DMS114 treated with DMSO at 0.1 percent for 48 hours (cell line): ENCODE results near the gene PKD1L1.
"Not testable (repeated sequence)": the region's sequence is repeated elsewhere in the genome, so short reads cannot be mapped to it uniquely, and the experiment has no call there.

Experiments used
- DNase-seq: peaks from one replicate; lab custom pipeline; 2025; ENCODE audit not compliant: unreplicated experiment; lab: John Stamatoyannopoulos, UW

Gene PKD1L1

DNA sequence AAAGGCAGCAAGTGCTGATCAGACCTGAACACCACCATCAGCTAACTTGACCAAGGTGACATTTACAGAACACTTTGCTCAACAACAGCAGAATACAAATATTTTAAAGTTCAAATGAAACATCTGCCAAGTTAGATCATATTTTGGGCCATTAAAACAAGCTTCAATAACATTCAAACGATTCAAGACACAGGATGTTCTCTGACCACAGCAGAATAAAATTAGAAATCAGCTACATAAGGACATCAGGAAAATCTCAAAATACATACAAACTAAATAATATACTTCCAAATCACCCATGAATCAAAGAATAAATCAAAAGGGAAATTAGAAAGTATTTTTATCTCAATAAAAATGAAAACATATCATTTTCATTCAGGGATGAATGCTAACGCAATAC is 173.0 kb downstream of the PKD1L1 start:
- DNase-seq, result no peak

DNA sequence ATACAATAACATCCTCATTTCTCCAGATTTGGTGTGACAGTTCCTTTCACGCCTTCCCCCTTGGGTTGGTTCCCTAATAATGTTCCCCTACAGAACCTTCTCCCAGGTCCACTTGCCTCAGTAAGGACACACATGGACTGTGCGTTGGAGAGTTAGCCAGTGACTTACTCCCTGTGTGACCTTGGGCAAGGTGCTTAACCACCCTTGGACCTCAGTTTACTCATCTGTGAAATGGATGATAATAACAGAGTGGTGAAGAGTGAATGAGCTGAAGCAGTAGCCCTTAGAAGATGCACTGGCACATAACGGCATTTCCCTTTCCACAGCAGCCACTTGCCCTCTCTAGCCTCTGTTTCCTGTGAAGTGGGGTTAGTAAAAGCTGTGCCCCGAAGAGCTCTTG is 175.8 kb downstream of the PKD1L1 start:
- DNase-seq, result no peak

DNA sequence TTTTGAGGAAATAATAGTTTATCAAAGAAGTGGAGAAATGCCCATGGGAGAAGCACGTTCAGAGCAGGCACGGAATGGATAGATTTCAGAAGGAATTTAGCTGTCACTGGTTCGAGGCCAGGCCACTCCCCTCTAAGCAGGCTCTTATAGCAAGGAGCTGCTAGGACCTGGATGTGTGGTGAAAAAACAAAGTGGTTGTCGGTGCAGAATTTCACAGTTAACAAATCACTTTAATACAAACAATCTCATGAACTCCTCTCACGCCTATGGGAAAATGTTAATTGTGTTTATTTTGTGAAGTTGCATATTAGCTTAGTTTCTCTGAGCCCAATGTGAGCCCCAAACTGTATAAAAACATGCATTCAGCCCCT is 176.3 kb downstream of the PKD1L1 start:
- no peak for DNase-seq

DNA sequence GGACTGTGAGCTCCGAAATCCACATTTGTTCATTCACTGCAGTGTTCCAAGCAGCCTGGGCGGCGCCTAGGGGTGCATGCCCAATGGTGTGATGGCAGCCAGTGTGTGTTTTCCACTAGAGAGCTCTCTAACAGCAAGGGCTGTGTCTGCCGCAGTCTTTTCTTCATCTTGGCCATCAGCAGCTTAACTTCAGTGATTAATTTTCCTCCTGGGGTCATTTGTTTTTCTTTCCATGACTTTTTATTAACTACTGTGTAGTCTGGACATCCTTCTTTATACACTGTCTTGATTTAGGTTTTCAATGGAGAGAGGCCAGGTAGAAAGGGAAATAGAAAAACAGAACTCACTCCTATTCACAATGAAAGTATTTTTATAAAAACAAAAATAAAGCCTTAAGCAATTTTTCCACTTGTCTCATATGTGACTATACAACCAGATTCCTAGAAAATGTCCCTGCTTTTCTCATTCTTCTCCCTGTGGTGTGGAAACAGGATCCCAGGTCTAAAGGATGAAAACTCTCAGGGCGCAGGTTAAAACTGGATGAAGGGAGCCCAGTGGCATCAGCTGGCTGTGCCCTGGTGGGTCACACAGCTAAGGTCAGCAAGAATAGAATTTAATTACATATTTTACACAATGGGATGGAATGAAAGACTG is 176.8 kb downstream of the PKD1L1 start:
- DNase-seq, result no peak

DNA sequence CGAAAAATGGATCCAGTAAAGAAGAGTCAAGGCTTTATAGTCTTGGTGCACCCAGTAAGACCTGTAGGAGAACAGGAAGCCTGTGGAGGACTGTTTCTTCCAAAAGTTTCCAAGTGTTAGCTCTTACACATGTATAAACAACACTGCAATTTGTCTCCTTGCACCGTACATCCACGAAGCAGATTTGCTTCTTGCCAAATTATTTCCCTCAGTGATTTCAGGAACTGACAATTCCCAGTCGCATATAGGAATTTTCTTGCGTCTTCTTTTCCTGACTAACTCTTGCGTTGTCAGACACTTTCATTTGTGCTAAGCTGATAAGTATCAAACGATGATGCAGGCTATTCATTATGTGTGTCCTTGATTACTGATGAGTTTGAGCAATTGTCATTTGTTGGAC is 182.1 kb downstream of the PKD1L1 start:
- DNase-seq, result no peak

DNA sequence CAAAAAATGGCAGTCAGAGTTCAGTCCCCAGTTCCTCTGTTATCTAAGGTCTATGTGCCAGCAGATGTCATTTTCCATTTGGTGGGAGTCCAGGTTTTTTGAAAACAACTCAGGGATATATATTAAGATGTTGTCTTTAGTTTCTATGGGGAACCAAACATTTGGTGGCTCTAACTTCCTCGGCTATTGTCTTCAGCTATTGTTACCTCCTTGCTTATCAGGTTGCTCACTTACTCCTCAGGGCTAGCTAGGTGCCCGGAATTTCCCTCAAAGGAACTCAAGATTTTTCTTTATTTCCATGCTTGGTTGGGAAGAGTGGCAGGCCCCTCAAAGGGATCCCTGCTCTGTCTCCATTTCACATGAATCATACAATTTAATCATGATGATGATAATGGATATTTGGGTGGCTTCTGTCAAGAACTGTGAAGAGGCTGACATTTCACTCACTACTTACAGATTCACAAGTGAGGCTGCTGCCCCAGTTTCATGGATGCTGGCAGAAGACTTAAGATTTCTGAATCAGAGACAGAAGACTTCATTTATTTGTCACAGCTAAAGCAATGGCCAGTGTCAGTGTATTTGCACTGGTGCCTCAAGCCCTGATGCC is 182.8 kb downstream of the PKD1L1 start:
- DNase-seq, result no peak

DNA sequence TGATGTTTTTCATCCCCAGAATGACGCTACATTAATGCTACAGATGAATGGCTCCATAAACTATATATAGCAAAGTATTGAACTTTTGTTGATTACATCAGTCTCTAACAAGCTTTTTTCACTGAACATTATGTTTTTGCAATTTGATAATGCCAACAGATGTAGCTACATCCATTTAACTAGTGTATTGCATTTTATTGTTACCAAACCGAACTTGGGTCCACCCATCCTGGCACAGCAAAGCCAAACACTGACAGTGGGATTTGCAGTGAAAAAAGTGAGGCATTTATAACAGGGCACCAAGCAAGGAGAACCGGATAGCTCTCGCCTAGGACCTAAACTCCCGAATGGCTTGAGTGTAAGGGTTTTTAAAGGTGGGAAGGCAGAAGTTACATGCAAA is 183.5 kb downstream of the PKD1L1 start:
- no peak for DNase-seq

DNA sequence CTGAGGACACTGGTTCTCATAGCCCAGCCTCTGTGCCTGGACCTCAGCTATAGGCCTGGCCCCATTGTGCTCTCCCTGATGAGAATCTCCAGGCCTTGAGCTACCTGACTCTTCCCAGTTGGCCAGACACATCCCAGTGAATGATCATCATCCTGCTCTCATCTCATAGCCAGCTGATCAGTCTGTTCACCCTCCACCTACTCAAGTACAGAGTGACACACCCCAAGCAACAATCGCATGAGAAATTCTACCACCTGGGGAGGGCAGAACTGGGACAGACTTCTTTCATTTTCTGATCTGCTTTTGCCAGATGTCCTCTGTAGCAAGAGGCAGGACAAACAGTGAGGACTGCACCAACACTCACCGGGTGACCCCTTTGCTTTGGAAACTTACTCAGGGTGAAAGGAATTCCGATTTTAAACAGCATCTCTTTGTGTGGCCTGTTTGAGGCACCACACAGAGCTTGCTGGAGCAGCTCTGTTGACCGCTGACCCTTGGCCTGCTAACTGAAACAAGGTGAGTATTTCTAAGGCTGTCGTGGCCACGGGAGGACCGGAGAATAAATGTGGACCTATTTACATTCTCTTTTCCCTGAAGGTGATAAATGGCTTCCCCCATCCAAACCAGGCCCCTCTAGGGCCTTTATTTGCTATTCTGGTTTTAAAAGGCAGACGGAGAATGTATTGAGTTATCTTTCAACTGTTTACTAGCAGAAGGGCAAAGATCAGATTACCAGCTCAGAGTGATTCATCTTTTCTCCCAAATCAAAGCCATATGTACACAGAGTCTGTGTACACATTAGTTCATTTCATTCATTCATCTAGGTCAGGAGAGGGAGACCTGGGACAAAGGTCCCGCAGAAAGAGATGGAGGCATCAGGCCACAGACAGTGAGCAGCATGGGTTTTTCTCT is 184.9 kb downstream of the PKD1L1 start:
- no peak for DNase-seq

DNA sequence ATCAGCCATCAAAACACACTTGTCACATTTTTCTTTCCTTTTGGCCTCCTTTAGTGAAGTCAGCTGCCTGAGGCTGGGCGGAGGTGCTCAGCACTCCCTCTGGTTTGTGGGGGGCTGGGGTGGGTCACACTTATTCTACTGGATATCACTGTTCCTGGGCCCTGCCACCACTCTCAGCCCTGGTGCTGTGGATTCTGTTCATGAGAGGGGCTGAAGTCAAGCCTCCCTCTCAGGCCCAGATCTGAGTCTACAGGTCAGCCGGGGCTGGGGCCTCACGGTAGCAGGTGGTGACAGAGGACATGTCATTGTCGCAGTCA is 185.6 kb downstream of the PKD1L1 start:
- DNase-seq, result no peak

DNA sequence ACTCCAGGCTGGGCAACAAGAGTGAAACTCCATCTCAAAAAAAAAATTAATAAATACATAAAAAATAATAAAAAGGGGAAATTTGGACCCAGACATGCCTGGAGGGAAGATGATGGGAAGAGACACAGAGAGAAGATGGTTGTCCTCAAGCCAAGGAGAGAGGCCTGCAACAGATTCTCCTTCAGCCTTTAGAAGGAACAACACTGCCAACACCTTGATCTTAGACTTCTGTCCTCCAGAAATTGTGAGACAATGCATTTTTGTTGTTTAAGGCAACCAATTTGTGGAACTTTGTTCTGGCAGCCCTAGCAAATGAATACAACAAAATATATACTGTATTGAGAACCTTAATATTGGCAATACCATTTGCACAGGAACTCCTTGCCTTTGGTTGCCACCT is 186.1 kb downstream of the PKD1L1 start:
- no peak for DNase-seq

DNA sequence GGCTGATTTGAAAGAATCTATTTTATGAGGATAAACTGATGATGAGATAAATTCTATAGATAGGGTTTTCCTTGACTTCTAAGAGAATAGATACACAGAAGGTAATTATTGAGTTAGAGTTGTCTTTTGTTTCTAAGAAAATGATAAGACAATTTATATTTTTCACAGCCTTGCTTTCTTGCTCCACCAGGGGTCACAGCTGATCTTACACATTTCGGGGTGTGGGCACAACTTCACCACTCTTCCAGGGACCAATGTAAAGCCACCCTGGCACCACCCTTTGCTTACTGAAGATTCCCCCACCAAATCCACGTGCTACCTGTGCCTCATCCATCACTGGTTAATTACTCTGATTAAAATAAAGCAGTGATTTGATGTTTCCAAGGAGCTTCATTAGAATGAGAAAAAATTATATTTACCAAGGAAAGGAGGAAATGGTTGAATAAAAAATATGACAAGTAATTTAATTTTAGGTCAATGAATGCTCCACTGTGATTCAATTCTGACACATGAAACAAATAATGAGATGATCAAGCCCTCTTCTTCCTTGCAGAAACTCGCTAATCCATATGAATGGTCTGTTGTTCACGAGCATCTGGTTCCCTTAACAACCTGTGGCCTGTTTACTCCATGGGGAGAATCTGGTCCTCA is 189.1 kb downstream of the PKD1L1 start:
- no peak for DNase-seq

DNA sequence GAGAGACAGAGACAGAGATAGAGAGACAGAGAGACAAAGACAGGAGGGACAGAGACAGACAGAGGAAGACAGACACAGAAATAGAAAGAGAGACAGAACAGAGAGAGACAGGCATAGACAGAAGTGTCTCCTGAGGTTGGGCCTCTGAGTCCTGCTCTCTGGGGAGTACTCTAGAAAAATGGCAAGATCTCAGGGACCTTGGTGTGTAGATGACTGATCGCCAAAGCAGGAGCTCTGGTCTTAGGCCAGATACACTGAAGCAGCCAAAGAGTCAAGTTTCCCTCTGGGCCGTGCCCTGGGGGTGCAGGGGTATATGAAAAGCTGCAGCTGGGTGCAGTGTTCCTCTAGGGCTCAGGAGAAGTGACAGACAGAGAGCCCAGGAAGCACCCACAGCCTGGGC is 189.7 kb downstream of the PKD1L1 start:
- no peak for DNase-seq

DNA sequence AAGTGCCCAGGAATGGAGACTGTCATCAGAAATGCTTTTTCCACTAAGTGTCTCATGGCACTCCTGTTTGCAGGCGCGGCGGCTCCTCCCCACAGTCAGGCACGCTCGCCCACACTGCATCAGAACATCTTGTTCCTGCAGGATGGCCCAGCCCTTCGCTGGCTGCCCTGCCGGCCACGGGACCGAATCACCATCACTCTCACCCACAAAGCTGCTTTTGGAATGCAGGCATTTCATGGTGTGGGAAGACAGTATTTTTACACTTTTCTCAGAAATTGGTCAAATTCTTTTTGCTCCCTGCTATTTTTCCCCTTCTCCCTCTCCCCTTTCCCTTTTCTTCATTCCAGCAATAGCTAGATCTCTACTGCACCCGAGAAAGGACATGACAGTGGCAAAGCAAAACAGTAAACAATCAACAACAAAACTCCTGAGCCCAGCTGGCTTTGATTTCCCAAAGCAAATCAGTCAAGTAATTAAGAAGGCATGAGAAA is 190.3 kb downstream of the PKD1L1 start:
- no peak for DNase-seq

DNA sequence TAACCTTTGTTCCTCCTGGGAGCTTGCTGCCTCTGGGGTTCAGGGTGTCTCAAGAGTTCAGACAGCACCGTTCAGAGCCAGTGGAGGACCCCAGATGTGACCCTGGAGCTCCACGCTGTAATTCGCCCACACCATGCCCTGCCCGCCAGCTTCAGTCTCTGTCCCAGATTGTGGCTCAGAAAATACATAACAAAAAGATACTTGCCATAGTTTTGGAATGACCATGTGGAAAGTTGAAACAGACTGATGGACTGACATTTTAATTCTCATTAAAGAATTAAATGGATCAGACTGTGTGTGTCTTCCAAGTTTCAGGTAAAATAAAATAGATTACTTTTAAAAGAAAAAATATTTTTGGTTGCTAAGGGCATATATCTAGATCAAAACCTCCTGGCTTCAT is 191.6 kb downstream of the PKD1L1 start:
- DNase-seq, result no peak

DNA sequence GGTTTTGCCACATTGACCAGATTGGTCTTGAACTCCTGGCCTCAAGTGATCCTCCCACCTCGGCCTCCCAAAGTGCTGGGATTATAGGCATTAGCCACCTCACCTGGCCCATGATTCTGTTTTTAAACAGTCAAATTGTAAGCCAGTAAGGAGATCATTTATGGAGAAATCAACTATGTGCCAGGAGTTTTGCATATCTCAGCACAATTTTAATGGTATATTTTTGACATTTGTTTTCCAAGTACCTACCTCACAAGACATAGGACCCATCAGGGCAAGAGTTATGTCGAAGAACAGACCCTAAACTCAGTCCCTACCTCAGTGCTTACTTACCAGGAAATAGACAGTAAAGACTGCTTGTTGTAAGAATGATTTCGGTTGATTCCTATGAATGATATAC is 193.0 kb downstream of the PKD1L1 start:
- DNase-seq, result no peak

DNA sequence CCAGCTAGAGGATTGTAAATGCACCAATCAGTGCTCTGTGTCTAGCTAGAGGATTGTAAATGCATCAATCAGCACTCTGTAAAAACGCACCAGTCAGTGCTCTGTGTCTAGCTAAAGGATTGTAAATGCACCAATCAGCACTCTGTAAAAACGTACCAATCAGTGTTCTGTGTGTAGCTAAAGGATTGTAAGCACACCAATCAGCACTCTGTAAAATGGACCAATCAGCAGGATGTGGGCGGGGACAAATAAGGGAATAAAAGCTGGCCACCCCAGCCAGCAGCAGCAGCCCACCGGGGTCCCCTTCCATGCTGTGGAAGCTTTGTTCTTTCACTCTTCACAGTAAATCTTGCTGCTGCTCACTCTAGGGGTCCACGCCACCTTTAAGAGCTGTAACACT is 196.5 kb downstream of the PKD1L1 start:
- DNase-seq, result not testable (repeated sequence)

DNA sequence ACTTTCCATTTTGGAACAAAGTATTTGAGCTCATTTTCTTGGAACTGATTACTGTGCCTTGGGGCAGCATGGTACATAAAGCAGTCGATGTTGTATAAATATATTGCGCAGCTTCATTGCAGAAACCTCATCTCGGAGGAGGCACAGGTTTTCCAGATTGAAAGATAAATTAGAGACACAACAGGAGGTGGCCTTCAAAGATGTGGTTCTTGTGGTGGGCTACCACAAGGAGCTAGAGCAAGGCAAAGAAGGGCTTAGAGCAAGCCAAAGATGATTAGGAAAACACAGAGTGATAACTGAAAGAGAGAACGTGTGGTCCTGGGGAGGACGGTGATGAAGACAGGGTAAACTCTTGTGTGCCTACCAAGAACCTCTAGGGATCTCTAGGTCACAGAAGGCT is 197.2 kb downstream of the PKD1L1 start:
- no peak for DNase-seq

DNA sequence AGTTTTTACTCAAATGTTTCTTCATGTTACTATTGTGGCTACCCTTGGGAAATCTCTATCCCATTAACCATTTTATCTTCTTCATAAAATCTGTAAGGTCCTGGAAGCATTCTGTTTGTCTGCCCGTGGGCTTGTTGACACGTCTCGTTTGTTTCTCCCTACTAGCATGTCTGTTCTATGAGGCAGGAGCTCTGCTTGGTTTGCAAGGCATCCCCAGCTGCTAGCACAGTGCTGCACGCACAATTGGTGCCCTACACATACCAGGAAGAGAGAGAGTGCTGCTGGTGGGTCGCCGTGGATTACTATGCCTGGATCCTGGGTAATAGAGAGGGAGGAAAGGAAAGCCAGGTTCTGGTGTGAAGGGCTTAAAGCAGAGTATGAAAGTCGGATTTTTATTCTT is 200.2 kb downstream of the PKD1L1 start:
- no peak for DNase-seq

DNA sequence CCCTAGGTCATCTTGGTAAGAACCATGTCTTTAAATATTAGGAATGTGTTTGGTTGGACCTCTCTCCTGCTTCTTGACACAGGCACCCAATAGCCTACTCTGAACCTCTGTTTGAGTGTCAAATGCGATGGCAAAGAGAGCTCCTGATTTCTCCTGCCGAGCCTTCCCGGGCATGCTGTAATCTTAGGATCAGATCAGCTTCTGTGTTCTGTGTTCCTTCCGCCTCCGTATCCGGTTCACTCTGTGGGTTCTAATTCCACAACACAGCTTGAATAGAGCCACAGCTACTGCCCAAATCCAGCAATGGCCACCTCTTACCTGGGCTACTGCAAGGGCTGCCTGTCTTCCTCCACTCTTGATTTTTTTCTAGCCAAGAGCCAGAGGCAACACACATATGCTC is 201.1 kb downstream of the PKD1L1 start:
- DNase-seq, result no peak

DNA sequence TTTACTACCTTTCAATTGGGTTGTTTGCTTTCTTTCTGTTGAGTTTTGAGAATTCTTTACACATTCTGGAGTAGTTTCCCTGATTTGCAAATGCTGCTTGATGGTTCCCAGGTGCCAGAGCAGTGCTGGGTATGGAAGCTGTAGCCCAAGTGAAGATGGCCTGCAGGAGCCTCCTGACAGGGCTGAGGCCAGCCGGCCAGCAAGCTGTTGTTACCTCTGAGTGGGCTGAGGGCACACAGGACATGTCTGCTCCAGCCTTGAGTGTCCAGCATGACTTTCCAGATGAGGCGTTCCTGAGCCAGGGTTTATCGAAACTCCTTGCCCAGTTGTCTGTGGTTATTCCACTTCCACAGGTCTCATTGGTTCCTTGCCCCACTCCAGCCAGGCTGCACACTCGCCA is 201.8 kb downstream of the PKD1L1 start:
- no peak for DNase-seq

DNA sequence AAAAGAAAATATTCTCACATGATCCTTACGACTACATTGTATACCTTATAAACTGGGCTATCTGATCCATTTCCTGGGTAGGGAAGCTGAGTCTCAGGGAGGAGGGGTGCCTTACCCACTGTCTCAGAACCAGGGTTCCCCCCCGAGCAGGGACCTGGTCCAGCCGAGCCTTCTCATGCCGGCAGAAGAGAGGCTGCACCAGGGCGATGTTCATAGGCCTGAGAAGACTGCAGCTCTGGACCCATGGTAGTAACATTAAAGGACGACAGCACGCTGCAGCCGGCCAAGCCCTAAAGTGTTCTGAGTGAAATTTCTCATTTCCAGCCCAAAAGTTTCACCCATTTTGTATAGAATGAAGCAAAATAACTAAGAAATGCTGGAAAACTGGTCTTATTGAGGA is 203.4 kb downstream of the PKD1L1 start:
- no peak for DNase-seq
